GM12878 (cell line): Measurements from ENCODE around the gene MSX2. TPM values are rescaled to one million over a fixed set of nuclear protein-coding genes. Genes with fewer than 3 reads are reported as not detected.

Source experiments
- ATAC-seq: fragments of 200-7000 bp; cut with Tn5 transposase; 3 replicates; pipeline ENCODE4 v1.9.1; 2020; ENCODE audit warnings: mild to moderate bottlenecking, moderate library complexity
- BruUV-seq: library from RNA; stranded (reverse); fragments of 400-500 nt; replicated peaks from 2 replicates; lab custom pipeline; 2021; lab: Mats Ljungman, UMichigan
- CTCF ChIA-PET: fragments of 300-600 bp; sonication (Branson Sonifier 250); formaldehyde crosslinking; extraction: SDS; loops from one replicate; lab custom pipeline; 2021; ENCODE audit warnings: inconsistent platforms; lab: Yijun Ruan, JAX
- POLR2A ChIA-PET: fragments of 350-600 bp; formaldehyde crosslinking; extraction: SDS; loops from one replicate; lab custom pipeline; 2021; ENCODE audit warnings: inconsistent platforms; lab: Charles Lee
- RAD21 ChIA-PET: fragments of 300-600 bp; sonication (Branson Sonifier 250); formaldehyde crosslinking; loops from one replicate; lab custom pipeline; 2023; ENCODE audit warnings: antibody characterized with exemption; ENCODE audit not compliant: unreplicated experiment; lab: Charles Lee
- SMC1A ChIA-PET: fragments of 300-600 bp; sonication (Branson Sonifier 250); formaldehyde crosslinking; loops from one replicate; lab custom pipeline; 2023; ENCODE audit not compliant: unreplicated experiment, uncharacterized antibody; lab: Charles Lee
- DNase-seq: peaks from one replicate; pipeline ENCODE4 v3.0.0-alpha.2; 2011; ENCODE audit warnings: low read depth, low spot score
- FAIRE-seq: peaks from 3 replicates; lab custom pipeline; 2011; peaks lifted over from hg19 to GRCh38; lab: Jason Lieb, UNC
- H2AFZ ChIP-seq: 2 replicates; pipeline ENCODE4 v1.6.0; 2011; ENCODE audit warnings: low read depth, low read length, control low read depth; ENCODE audit not compliant: control insufficient read depth
- H3K27ac ChIP-seq: 2 replicates; pipeline ENCODE4 v1.5.1; 2011; ENCODE audit warnings: control low read depth; ENCODE audit not compliant: control insufficient read depth, insufficient read depth
- H3K27me3 ChIP-seq, 2 experiments: replicated peaks in 1 of 2; 2 replicates each; pipeline versions ENCODE4 v1.6.0 to v1.6.1; 2011; ENCODE audit warnings: low read length in 1 of 2; ENCODE audit not compliant: control insufficient read depth in 2 of 2, insufficient read depth in 2 of 2
- H3K36me3 ChIP-seq, 2 experiments: 2 replicates each; pipeline ENCODE4 v1.5.1; 2011; ENCODE audit warnings: low read length in 1 of 2; ENCODE audit not compliant: control insufficient read depth in 2 of 2, insufficient read depth in 2 of 2
- H3K4me1 ChIP-seq: 2 replicates; pipeline ENCODE4 v1.6.1; 2011; ENCODE audit warnings: mild to moderate bottlenecking, low read length, moderate library complexity, mixed read lengths; ENCODE audit not compliant: control insufficient read depth, insufficient read depth
- H3K4me2 ChIP-seq: 2 replicates; pipeline ENCODE4 v1.6.0; 2011; ENCODE audit warnings: control low read depth; ENCODE audit not compliant: control insufficient read depth, insufficient read depth
- H3K4me3 ChIP-seq: fragments of 200-600 bp; sonication (generic); 2 replicates; pipeline ENCODE4 v1.5.1; 2016
- H3K79me2 ChIP-seq: 2 replicates; pipeline ENCODE4 v1.6.0; 2011; ENCODE audit warnings: low read length; ENCODE audit not compliant: control insufficient read depth, insufficient read depth
- H3K9ac ChIP-seq: 2 replicates; pipeline ENCODE4 v1.8.0; 2011; ENCODE audit warnings: low read length, control low read depth, mixed read lengths; ENCODE audit not compliant: control insufficient read depth, insufficient read depth
- H3K9me3 ChIP-seq: replicated peaks from 3 replicates; pipeline ENCODE4 v1.5.1; 2011; ENCODE audit warnings: mild to moderate bottlenecking, low read length; ENCODE audit not compliant: control insufficient read depth, insufficient read depth
- H4K20me1 ChIP-seq: 2 replicates; pipeline ENCODE4 v1.6.0; 2011; ENCODE audit not compliant: control insufficient read depth, insufficient read depth
- BCL3 ChIP-seq: IDR thresholded peaks from 2 replicates; pipeline ENCODE4 v1.6.1; 2011; ENCODE audit warnings: borderline replicate concordance, low read depth, mild to moderate bottlenecking, moderate library complexity, low read length; ENCODE audit not compliant: insufficient read depth, poor library complexity, severe bottlenecking
- BRCA1 ChIP-seq: IDR thresholded peaks from 2 replicates; pipeline ENCODE4 v1.6.1; 2011; ENCODE audit warnings: low read depth, low read length, improper control_type of control experiment
- EED ChIP-seq: sonication (generic); IDR thresholded peaks from 2 replicates; pipeline ENCODE4 v1.6.1; 2016; ENCODE audit warnings: antibody characterized with exemption, low read depth
- STAT3 ChIP-seq: IDR thresholded peaks from 2 replicates; pipeline ENCODE4 v1.6.1; 2011; ENCODE audit warnings: low read depth, low read length, improper control_type of control experiment
- TARDBP ChIP-seq: IDR thresholded peaks from 2 replicates; pipeline ENCODE4 v1.6.1; 2016; ENCODE audit warnings: borderline replicate concordance
- ZBTB33 ChIP-seq: fragments of 450-650 bp; IDR thresholded peaks from 2 replicates; pipeline ENCODE4 v1.6.1; 2017; ENCODE audit warnings: mild to moderate bottlenecking
- ZBTB4 ChIP-seq: fragments of 450-650 bp; formaldehyde crosslinking; IDR thresholded peaks from 2 replicates; pipeline ENCODE4 v1.4.0; 2022; ENCODE audit warnings: mild to moderate bottlenecking, moderate library complexity
- WGBS: methylation state at CpG from one replicate; pipeline ENCODE4 v1.1.6; 2016; ENCODE audit warnings: low lambda C conversion rate; ENCODE audit not compliant: insufficient replicate concordance, insufficient coverage; ENCODE audit errors: missing lambda C conversion rate; 5-methylcytosine and 5-hydroxymethylcytosine counted together
- in situ Hi-C: fragments of 300-500 bp; cut with MboI; formaldehyde crosslinking; loops from 9 replicates; pipeline ENCODE4 v1.14.3; 2018; ENCODE audit warnings: mixed read lengths
- intact Hi-C: fragments of 100-400 bp; cut with micrococcal nuclease; formaldehyde crosslinking; loops from one replicate; pipeline ENCODE4 v1.14.2; 2022; ENCODE audit not compliant: unreplicated experiment
- polyA plus RNA-seq, 11 experiments: library from polyadenylated mRNA; depleted of rRNA in 4 of 11; unstranded in 6 of 11; stranded (reverse) in 5 of 11; fragments of >200 nt; fragmentation: Nextera tagmentation in 4 of 11; fragmentation: Illumina TruSeq in 1 of 11; extraction: Ambion mirVana in 4 of 11; extraction: Trizol in 1 of 11; gene quantifications; 1 replicate in 1 of 11; 2 replicates in 10 of 11; pipeline versions ENCODE4 v1.2.1 to v1.2.3, GENCODE V29; 2011 to 2016; ENCODE audit warnings: inconsistent platforms in 2 of 11, missing spikeins in 2 of 11, low read depth in 1 of 11
- total RNA-seq, 4 experiments: library from RNA; depleted of rRNA in 3 of 4; stranded (reverse); fragments of >200 nt in 3 of 4; fragmentation: Illumina TruSeq in 1 of 4; extraction: Trizol in 1 of 4; gene quantifications; 2 replicates each; pipeline versions ENCODE4 v1.2.1 to v1.2.3, GENCODE V29; 2013 to 2021

MSX2 gene
- total and polyA plus RNA-seq, 10 of the 15 experiments (the other 5 are each of a cell fraction or from before 2014, with no cell fraction given), result not detected

GRCh38 chr5:174718880-174719610 lies 5.3 kb upstream of the MSX2 start:
- RAD21 ChIA-PET, result no interaction called here
- 2% methylated on average over 10 of the region's 10 CpGs for WGBS
- no peak for DNase-seq
- in situ Hi-C loops (no loop called here), intact Hi-C loops (no loop called here)
- no peaks in the 10 kb centered on the region for H3K4me1 ChIP-seq
- no peak for ATAC-seq
- H2AFZ ChIP-seq, result no peak overlapping the region
- no peak overlapping the region for H3K27ac ChIP-seq
- no peaks in the 10 kb centered on the region for H3K36me3 ChIP-seq
- CTCF ChIA-PET, result interaction anchor here (0.6 kb wide), 1 partner anchor 287 kb away, joined by 3 read pairs; no protein-coding TSS in a partner anchor
- peaks cover 11 to 22% of the 10 kb centered on the region in 2 experiments for H3K27me3 ChIP-seq
- TF ChIP-seq BCL3, result no peak
- no peak for TF ChIP-seq BRCA1
- no peak for TF ChIP-seq ZBTB33
- TF ChIP-seq STAT3, result no peak
- no peak for TF ChIP-seq ZBTB4 (CRISPR knock-in tag)
- no peak for TF ChIP-seq EED
- no peak for TF ChIP-seq TARDBP
- H3K4me3 ChIP-seq, result no peak overlapping the region
- no peak for FAIRE-seq
- no TSS peak for BruUV-seq
- no peaks in the 10 kb centered on the region; the same call in 2 of the 3 replicates for H3K9me3 ChIP-seq
- H3K4me2 ChIP-seq, result no peak overlapping the region
- no peak overlapping the region for H3K9ac ChIP-seq
- H4K20me1 ChIP-seq, result no peaks in the 10 kb centered on the region
- POLR2A ChIA-PET, result no interaction called here
- H3K79me2 ChIP-seq, result no peaks in the 10 kb centered on the region
- SMC1A ChIA-PET, result no interaction called here
